Measurements from ENCODE around the gene SCFD2. TPM values are rescaled to one million over a fixed set of nuclear protein-coding genes. Genes with fewer than 3 reads are reported as not detected.

The SCFD2 gene
- total and polyA plus RNA-seq, 8 donors: 4.0 to 13.5 (median 8.9) TPM

DNA sequence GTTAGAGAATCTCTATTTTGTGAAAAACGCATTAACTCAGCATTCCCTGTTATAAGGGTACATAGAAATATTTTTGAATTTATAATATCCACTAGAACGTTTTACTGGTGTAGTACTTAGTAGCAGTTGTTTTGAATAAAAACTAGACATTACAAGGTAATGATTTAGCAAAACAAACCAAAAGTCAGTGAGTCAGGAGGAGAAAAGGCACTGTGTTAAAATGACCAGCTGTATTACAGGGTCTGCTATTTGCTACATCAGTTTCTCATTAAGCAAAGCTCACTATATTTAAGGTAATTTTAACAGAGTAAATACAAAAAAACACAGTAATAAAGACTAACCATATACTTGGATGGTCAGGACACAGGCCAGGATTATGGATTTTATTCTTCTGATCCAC is 351.0 kb downstream of the SCFD2 start:
- no peaks in the 10 kb centered on the region for H3K27me3 ChIP-seq
- FAIRE-seq (no peak), DNase-seq (no peak), ATAC-seq (no peak)
- no peak overlapping the region for H3K27ac ChIP-seq
- no peaks in the 10 kb centered on the region for H3K9me3 ChIP-seq
- peaks cover 17 to 54% (median 47%) of the 10 kb centered on the region in 3 donors for H3K4me1 ChIP-seq
- H3K36me3 ChIP-seq: no peaks in the 10 kb centered on the region
- no peak for TF ChIP-seq CTCF (IDR thresholded peaks at IDR 0.05)
- WGBS, 2 donors: 61 to 67% methylated on average over 2 of the region's 2 CpGs
- intact Hi-C loops (cut with DNase I): no loop called here
- no peak overlapping the region for H3K4me3 ChIP-seq

DNA sequence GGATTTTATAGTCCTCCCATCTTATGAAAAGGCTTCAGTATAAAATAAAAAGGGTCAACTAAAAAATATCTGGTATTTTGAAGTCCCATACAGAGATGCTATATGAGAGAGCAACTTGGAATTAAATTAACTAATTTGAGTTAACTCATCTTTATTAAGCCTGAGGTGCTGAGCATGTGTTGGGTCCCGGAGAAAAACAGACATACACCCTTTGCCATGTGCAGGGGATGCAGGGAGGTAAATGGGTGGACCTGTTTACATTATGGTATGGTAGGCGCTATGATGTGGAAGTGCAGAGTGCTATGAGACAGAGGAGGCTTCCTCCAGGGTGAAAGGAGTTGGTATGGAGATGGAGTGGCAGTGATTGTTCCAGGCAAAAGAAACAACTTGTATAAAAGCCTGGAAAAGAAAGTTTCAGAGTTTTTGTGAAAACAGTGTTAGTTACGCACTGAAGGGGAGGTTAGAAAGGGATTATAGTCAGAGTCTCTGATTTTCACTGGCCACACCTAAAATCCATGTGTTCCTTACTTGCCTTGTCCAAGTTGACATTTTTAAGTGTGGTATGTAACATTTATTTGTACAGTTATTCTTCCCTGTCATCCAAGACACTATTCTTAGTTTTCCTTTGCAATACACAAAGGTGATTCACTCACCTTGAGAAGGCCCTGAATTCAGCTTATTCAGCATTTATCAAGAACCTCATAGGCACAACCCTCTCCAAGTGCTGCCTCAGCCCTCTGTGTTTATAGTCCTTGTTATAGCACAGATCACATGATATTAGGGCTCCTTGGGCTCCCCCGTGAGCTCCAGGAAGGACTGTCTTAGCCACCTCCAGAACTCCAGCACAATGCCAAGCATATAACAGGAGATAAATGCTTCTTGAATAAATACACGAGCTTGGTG is 351.7 kb downstream of the SCFD2 start:
- intact Hi-C loops (cut with DNase I): no loop called here
- Histone ChIP-seq H3K27me3 (no peaks in the 10 kb centered on the region), H3K4me3 (no peak overlapping the region), H3K4me1 (peaks cover 16 to 54% (median 48%) of the 10 kb centered on the region in 3 donors), H3K36me3 (no peaks in the 10 kb centered on the region), H3K27ac (no peak overlapping the region), H3K9me3 (no peaks in the 10 kb centered on the region)
- 78 to 81% methylated on average over 5 of the region's 5 CpGs for WGBS, 2 donors
- peak in 3 of 4 donors; percentile 20 to 57 (median 24) for ATAC-seq
- no peak for DNase-seq
- FAIRE-seq: no peak
- TF ChIP-seq CTCF (IDR thresholded peaks at IDR 0.05): no peak

GRCh38 chr4:53012738-53013137 is 353.1 kb downstream of the SCFD2 start:
- peak in 2 of 4 donors; percentile 22 to 28 for ATAC-seq
- peaks cover 18 to 54% (median 50%) of the 10 kb centered on the region in 3 donors for H3K4me1 ChIP-seq
- intact Hi-C loops (cut with DNase I): no loop called here

DNA sequence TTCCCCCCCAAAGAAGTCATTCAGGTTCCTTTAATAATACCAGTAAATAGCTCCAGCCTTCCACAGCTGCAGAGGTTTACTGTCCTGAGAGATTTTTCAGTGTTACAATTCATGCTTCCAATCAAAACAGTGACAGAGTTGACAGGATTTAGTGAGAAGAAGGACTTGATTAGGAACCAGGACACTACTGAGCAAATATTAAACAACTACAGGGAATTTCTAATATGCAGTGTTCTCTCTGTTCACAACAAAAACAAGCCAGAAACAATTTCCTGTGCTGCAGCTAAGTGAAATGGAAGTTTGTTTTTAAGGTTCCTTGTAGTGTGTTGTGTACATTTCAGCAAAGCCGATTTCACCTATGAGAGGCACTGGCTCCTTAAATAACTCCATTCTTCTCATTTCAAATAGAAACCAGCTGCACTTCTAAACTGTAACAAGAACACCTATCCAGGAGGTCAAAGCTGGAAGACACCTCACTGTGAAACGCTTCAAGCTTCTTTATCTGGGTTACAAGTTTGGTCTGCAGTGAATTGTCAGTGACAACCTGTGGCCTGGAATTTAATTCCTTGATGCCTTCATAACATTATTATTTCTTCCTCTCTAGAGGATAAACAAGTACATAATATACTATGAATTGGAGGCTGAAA is 354.5 kb downstream of the SCFD2 start:
- WGBS, 2 donors: 11 to 14% methylated on average over 2 of the region's 2 CpGs
- H3K27ac ChIP-seq: peak overlapping the region in 1 of 4 donors; percentile 14
- ATAC-seq (peak in 3 of 4 donors; percentile 6 to 13 (median 8)), FAIRE-seq (no peak), DNase-seq (no peak)
- no peak for TF ChIP-seq CTCF (IDR thresholded peaks at IDR 0.05)
- H3K36me3 ChIP-seq: no peaks in the 10 kb centered on the region
- intact Hi-C loops (cut with DNase I): no loop called here
- no peaks in the 10 kb centered on the region for H3K27me3 ChIP-seq
- H3K4me3 ChIP-seq: no peak overlapping the region
- H3K4me1 ChIP-seq: peaks cover 21 to 59% (median 55%) of the 10 kb centered on the region in 3 donors
- H3K9me3 ChIP-seq: no peaks in the 10 kb centered on the region

More at GRCh38 chr4:53012738-53013137, 353.1 kb downstream of the SCFD2 start:
- H3K9me3 ChIP-seq: no peaks in the 10 kb centered on the region
- no peaks in the 10 kb centered on the region for H3K27me3 ChIP-seq
- 69 to 81% methylated on average over 1 of the region's 1 CpG for WGBS, 2 donors
- DNase-seq (no peak), FAIRE-seq (no peak)
- TF ChIP-seq CTCF (IDR thresholded peaks at IDR 0.05): no peak
- no peaks in the 10 kb centered on the region for H3K36me3 ChIP-seq
- no peak overlapping the region for H3K4me3 ChIP-seq
- no peak overlapping the region for H3K27ac ChIP-seq
